PC-9 (cell line): ENCODE data around the gene MAP3K4. TPM values are rescaled to one million over a fixed set of nuclear protein-coding genes. Genes with fewer than 3 reads are reported as not detected.

ENCODE experiments used
- BruUV-seq: library from RNA; stranded (reverse); fragments of 400-500 nt; replicated peaks from 2 replicates; lab custom pipeline; 2021; lab: Mats Ljungman, UMichigan
- CTCF ChIA-PET: fragments of 300-600 bp; sonication (Branson Sonifier 250); formaldehyde crosslinking; loops from one replicate; lab custom pipeline; 2022; ENCODE audit warnings: antibody characterized with exemption; lab: Charles Lee
- POLR2A ChIA-PET: fragments of 300-600 bp; sonication (Branson Sonifier 250); formaldehyde crosslinking; loops from one replicate; lab custom pipeline; 2022; ENCODE audit warnings: antibody characterized with exemption; ENCODE audit not compliant: unreplicated experiment; lab: Charles Lee
- DNase-seq, 2 experiments: peaks; one replicate each; pipeline versions ENCODE4 v3.0.0 to v3.0.0-alpha.2; 2015 to 2022; ENCODE audit warnings: mixed read lengths in 1 of 2
- H2AFZ ChIP-seq: fragments of 200-600 bp; sonication (generic); 2 replicates; pipeline ENCODE4 v1.8.1; 2017; ENCODE audit warnings: antibody characterized with exemption
- H3F3A ChIP-seq: fragments of 200-600 bp; sonication (generic); 2 replicates; pipeline ENCODE4 v1.8.1; 2017; ENCODE audit warnings: antibody characterized with exemption, mild to moderate bottlenecking, low read depth; ENCODE audit not compliant: insufficient read depth
- H3K27ac ChIP-seq: fragments of 200-600 bp; sonication (generic); 2 replicates; pipeline ENCODE4 v1.6.1; 2016; ENCODE audit warnings: mixed run types
- H3K27me3 ChIP-seq: fragments of 200-600 bp; sonication (generic); 2 replicates; pipeline ENCODE4 v1.6.1; 2016; ENCODE audit warnings: low read depth, mixed run types; ENCODE audit not compliant: insufficient read depth
- H3K36me3 ChIP-seq: fragments of 200-600 bp; sonication (generic); 2 replicates; pipeline ENCODE4 v1.6.1; 2016; ENCODE audit warnings: low read depth, mixed run types
- H3K4me1 ChIP-seq: fragments of 200-600 bp; sonication (generic); replicated peaks from 2 replicates; pipeline ENCODE4 v1.6.1; 2016; ENCODE audit warnings: mixed run types; ENCODE audit not compliant: insufficient read depth
- H3K4me2 ChIP-seq: fragments of 200-600 bp; sonication (generic); 2 replicates; pipeline ENCODE4 v1.6.1; 2017; ENCODE audit warnings: mixed run types
- H3K4me3 ChIP-seq: fragments of 200-600 bp; sonication (generic); 2 replicates; pipeline ENCODE4 v1.6.1; 2016; ENCODE audit warnings: mixed run types
- H3K79me2 ChIP-seq: fragments of 200-600 bp; sonication (generic); 2 replicates; pipeline ENCODE4 v1.6.1; 2017; ENCODE audit warnings: low read depth, mixed run types
- H3K9me2 ChIP-seq: fragments of 200-600 bp; sonication (generic); 2 replicates; pipeline ENCODE4 v1.8.1; 2017; ENCODE audit warnings: mild to moderate bottlenecking; ENCODE audit not compliant: insufficient read depth
- H3K9me3 ChIP-seq: fragments of 200-600 bp; sonication (generic); 2 replicates; pipeline ENCODE4 v1.8.1; 2016; ENCODE audit warnings: low read depth; ENCODE audit not compliant: insufficient read depth
- H4K20me1 ChIP-seq: fragments of 200-600 bp; sonication (generic); 2 replicates; pipeline ENCODE4 v1.8.1; 2017; ENCODE audit not compliant: insufficient read depth
- CTCF ChIP-seq: fragments of 200-600 bp; sonication (generic); conservative IDR thresholded peaks from 2 replicates; pipeline ENCODE4 v1.6.1; 2017; ENCODE audit warnings: mixed run types, antibody characterized with exemption, mild to moderate bottlenecking, moderate library complexity
- EZH2 ChIP-seq: fragments of 200-600 bp; sonication (generic); IDR thresholded peaks from 2 replicates; pipeline ENCODE4 v1.8.0; 2017; ENCODE audit warnings: antibody characterized with exemption, low read depth
- intact Hi-C: fragments of 100-400 bp; cut with micrococcal nuclease; formaldehyde crosslinking; loops from one replicate; pipeline ENCODE4 v1.10.0; 2022; ENCODE audit not compliant: unreplicated experiment
- total RNA-seq: library from RNA; stranded (reverse); gene quantifications from 2 replicates; pipeline ENCODE4 v1.2.3, GENCODE V29; 2021

Gene MAP3K4
- total RNA-seq, 1 experiment from 2014 or later, result 13.0 TPM

DNA sequence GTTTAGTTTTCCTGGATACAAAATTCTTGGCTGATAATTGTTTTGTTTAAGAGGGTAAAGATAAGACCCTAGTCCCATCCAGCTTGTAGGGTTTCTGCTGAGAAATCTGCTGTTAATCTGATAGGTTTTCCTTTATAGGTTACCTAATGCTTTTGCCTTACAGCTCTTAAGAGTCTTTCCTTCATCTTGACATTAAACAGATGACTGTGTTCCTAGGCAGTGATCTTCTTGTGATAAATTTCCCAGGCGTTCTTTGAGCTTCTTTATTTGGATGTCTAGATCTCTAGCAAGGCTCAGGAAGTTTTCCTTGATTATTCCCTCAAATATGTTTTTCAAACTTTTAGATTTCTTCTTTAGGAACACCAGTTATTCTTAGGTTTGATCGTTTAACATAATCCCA lies 134.0 kb downstream of the MAP3K4 start:
- DNase-seq, result no peak
- Histone ChIP-seq H3K27me3 (no peaks in the 10 kb centered on the region), H3K36me3 (no peaks in the 10 kb centered on the region), H3K9me3 (no peaks in the 10 kb centered on the region), H3K27ac (no peak overlapping the region), H3K4me3 (no peak overlapping the region), H3F3A (no peaks in the 10 kb centered on the region), H3K4me2 (no peak overlapping the region), H3K4me1 (no peaks in the 10 kb centered on the region), H4K20me1 (peaks cover 2% of the 10 kb centered on the region; the same call in 1 of the 2 replicates), H2AFZ (no peak overlapping the region), H3K9me2 (no peaks in the 10 kb centered on the region), H3K79me2 (no peaks in the 10 kb centered on the region)
- POLR2A ChIA-PET, result no interaction called here
- CTCF ChIA-PET, result no interaction called here
- intact Hi-C loops, result no loop called here
- BruUV-seq, result no TSS peak
- TF ChIP-seq CTCF (no peak), EZH2 (no peak)

- no peaks in the 10 kb centered on the region for H3K9me2 ChIP-seq
- no peaks in the 10 kb centered on the region for H3F3A ChIP-seq
- H3K27ac ChIP-seq, result no peak overlapping the region
- no peaks in the 10 kb centered on the region for H3K9me3 ChIP-seq
- no TSS peak for BruUV-seq
- H4K20me1 ChIP-seq, result peaks cover 2% of the 10 kb centered on the region; the same call in 1 of the 2 replicates
- no peak for TF ChIP-seq EZH2
- no peak for TF ChIP-seq CTCF
- H3K4me3 ChIP-seq, result no peak overlapping the region
- intact Hi-C loops, result no loop called here
- no peak overlapping the region for H3K4me2 ChIP-seq
- no peak overlapping the region for H2AFZ ChIP-seq
- no peaks in the 10 kb centered on the region for H3K36me3 ChIP-seq
- H3K79me2 ChIP-seq, result no peaks in the 10 kb centered on the region
- no peak for DNase-seq
- ChIA-PET POLR2A (no interaction called here), CTCF (no interaction called here)
- H3K27me3 ChIP-seq, result no peaks in the 10 kb centered on the region
- no peaks in the 10 kb centered on the region for H3K4me1 ChIP-seq
These were observed 135.6 kb downstream of the MAP3K4 start for GRCh38 chr6:161127071-161127740.

GRCh38 chr6:161128230-161128629 lies 136.7 kb downstream of the MAP3K4 start:
- Histone ChIP-seq H2AFZ (no peak overlapping the region), H4K20me1 (peaks cover 2% of the 10 kb centered on the region; the same call in 1 of the 2 replicates), H3K27me3 (no peaks in the 10 kb centered on the region), H3K27ac (no peak overlapping the region), H3K4me3 (no peak overlapping the region), H3K4me1 (no peaks in the 10 kb centered on the region), H3K79me2 (no peaks in the 10 kb centered on the region), H3F3A (no peaks in the 10 kb centered on the region), H3K36me3 (no peaks in the 10 kb centered on the region), H3K9me3 (no peaks in the 10 kb centered on the region), H3K4me2 (no peak overlapping the region), H3K9me2 (no peaks in the 10 kb centered on the region)
- CTCF ChIA-PET, result no interaction called here
- POLR2A ChIA-PET, result no interaction called here
- no peak for DNase-seq
- no TSS peak for BruUV-seq
- intact Hi-C loops, result no loop called here
- TF ChIP-seq EZH2, result no peak
- TF ChIP-seq CTCF, result no peak
